ENCODE measurements around the gene NELFB.
A peak's percentile ranks its signal among the peaks of the same experiment; 100 is the strongest.

The NELFB gene

GRCh38 chr9:137227853-137228505 is 27.1 kb upstream of the NELFB start:
- DNase-seq (ENCODE audit: insufficient read length, low spot score) (no peak), FAIRE-seq (no peak)
- no peak for TF ChIP-seq POLR2A (IDR thresholded peaks at IDR 0.05; ENCODE audit: low read depth, low read length)

DNA sequence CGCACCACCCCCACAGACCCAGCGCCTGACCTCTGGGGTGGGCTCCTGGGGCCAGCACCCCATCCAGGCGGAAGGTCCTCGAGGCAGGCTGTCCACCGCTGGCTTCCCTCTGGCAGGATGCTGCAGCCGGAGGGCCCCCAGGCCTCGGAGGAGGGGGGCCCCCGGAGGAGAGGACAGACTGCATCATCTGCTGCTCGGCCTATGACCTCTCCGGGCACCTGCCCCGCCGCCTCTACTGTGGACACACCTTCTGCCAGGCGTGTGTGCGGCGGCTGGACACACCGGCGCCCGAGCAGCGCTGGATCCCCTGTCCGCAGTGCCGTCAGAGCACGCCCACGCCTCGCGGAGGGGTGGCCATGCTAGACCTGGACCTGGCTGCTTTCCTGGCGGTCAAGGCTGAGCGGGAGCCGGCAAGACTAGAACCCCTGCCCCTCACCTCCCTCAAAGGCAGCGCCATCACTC is 26.6 kb upstream of the NELFB start:
- no peak for DNase-seq (ENCODE audit: insufficient read length, low spot score)
- no peak for FAIRE-seq
- TF ChIP-seq POLR2A (IDR thresholded peaks at IDR 0.05; ENCODE audit: low read depth, low read length): no peak

- TF ChIP-seq POLR2A (IDR thresholded peaks at IDR 0.05; ENCODE audit: low read depth, low read length): 0 out of 2 replicates have a peak, but pooled peaks have one; percentile 15
- FAIRE-seq (no peak), DNase-seq (ENCODE audit: insufficient read length, low spot score) (no peak)
Measured at GRCh38 chr9:137228968-137229896, 25.9 kb upstream of the NELFB start.

DNA sequence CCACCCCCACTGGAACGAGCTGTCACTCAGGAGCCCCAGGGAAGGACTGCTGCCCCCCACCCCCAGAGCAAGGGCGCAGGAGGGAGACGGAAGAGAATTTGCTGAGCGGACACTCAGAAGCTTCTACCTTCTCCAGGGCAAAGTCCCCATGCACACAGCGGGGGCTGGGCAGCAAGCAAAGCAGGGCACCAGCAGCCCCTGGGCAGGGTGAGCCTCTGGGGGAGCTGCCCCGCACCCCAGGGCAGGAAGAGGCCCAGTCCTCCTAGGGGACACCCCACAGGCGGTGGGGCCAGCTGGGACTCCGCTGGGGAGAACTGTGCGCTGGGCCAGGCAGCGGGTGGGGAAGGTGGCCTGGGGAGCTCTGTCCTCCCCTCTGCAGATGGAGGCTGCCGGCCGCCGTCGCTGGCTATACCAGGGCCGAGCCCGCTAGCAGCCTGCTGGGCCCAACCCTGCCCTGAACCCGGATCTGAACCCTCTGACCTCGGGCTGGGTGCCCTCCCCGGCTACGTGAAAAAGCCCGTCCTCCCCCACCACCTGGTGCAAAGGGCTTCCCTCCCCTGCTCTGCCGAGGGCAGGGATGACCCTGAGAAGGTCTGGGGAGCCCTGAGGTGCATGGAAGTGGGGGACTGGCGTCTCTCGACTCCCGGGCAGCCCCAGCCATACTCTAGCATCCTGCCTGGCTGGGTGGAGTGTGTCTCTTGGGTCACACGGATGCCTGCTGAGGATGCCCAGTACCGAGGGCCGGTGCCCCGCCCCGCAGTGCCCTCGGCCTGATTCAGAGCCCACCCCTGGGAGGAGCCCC is 25.0 kb upstream of the NELFB start:
- no peak for TF ChIP-seq POLR2A (IDR thresholded peaks at IDR 0.05; ENCODE audit: low read depth, low read length)
- DNase-seq (ENCODE audit: insufficient read length, low spot score) (peak; percentile 69), FAIRE-seq (no peak)

- no peak for FAIRE-seq
- DNase-seq (ENCODE audit: insufficient read length, low spot score): no peak
- TF ChIP-seq POLR2A (IDR thresholded peaks at IDR 0.05; ENCODE audit: low read depth, low read length): no peak
Measured at GRCh38 chr9:137230705-137231371, 24.3 kb upstream of the NELFB start, which contains the start of gene SLC34A3. Gene SLC34A3 (plus strand): TSS chr9:137230901. CDS start chr9:137231703, 802 bp downstream.

GRCh38 chr9:137231372-137232039 is 23.6 kb upstream of the NELFB start:
- no peak for TF ChIP-seq POLR2A (IDR thresholded peaks at IDR 0.05; ENCODE audit: low read depth, low read length)
- FAIRE-seq (no peak), DNase-seq (ENCODE audit: insufficient read length, low spot score) (no peak)

- TF ChIP-seq POLR2A (IDR thresholded peaks at IDR 0.05; ENCODE audit: low read depth, low read length): no peak
- no peak for FAIRE-seq
- no peak for DNase-seq (ENCODE audit: insufficient read length, low spot score)
Measured at GRCh38 chr9:137232101-137232500, 23.0 kb upstream of the NELFB start.

DNA sequence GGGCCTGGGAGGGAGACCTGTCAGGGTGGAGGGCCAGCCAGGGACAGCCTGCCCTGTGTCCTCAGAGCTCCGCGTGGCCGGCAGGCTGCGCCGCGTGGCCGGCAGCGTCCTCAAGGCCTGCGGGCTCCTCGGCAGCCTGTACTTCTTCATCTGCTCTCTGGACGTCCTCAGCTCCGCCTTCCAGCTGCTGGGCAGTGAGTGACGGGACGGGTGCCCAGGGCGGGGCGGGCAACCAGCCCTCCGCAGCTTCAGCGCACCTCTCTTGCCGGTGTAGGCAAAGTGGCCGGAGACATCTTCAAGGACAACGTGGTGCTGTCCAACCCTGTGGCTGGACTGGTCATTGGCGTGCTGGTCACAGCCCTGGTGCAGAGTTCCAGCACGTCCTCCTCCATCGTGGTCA is 22.6 kb upstream of the NELFB start:
- no peak for TF ChIP-seq POLR2A (IDR thresholded peaks at IDR 0.05; ENCODE audit: low read depth, low read length)
- FAIRE-seq: no peak
- no peak for DNase-seq (ENCODE audit: insufficient read length, low spot score)

DNA sequence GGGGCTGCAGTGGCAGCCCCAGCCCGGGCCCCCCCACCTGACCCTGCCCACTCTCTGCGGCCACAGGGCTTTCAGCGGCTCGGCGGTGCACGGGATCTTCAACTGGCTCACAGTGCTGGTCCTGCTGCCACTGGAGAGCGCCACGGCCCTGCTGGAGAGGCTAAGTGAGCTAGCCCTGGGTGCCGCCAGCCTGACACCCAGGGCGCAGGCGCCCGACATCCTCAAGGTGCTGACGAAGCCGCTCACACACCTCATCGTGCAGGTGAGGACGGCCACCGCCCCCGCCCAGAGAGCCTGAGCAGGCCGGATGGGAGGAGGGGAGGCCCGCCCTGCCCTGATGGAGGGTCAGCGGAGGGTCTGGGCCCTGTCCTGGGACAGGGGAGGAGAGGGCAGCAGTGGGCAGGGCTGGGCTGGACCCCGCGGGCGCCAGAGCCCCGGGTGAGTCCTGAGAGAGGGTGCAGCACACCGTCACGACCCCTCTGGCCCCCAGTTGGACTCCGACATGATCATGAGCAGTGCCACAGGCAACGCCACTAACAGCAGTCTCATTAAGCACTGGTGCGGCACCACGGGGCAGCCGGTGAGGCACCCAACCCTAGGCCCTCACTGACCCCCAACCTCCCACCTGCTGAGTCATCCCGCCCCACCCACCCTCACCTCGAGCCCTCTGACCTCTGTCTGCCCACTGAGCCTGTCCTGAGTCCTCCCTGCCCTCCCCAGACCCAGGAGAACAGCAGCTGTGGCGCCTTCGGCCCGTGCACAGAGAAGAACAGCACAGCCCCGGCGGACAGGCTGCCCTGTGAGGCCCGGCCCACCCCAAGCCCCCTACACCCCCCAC is 21.8 kb upstream of the NELFB start:
- TF ChIP-seq POLR2A (IDR thresholded peaks at IDR 0.05; ENCODE audit: low read depth, low read length): no peak
- FAIRE-seq: no peak
- DNase-seq (ENCODE audit: insufficient read length, low spot score): no peak

DNA sequence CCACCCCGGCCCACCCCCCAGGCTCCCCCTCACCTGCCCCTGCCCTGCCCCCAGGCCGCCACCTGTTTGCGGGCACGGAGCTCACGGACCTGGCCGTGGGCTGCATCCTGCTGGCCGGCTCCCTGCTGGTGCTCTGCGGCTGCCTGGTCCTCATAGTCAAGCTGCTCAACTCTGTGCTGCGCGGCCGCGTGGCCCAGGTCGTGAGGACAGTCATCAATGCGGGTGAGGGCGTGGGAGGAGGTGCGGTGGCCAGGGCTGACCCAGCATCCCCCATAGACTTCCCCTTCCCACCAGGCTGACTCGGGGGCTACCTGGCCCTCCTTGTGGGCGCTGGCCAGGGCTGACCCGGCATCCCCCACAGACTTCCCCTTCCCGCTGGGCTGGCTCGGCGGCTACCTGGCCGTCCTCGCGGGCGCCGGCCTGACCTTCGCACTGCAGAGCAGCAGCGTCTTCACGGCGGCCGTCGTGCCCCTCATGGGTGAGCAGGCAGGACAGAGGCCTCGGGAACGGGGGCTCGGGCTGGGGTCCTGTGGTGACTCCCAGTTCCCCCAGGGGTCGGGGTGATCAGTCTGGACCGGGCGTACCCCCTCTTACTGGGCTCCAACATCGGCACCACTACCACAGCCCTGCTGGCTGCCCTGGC is 21.0 kb upstream of the NELFB start:
- no peak for TF ChIP-seq POLR2A (IDR thresholded peaks at IDR 0.05; ENCODE audit: low read depth, low read length)
- FAIRE-seq (no peak), DNase-seq (ENCODE audit: insufficient read length, low spot score) (no peak)

GRCh38 chr9:137234758-137235423 is 20.2 kb upstream of the NELFB start:
- no peak for TF ChIP-seq POLR2A (IDR thresholded peaks at IDR 0.05; ENCODE audit: low read depth, low read length)
- no peak for FAIRE-seq

More at GRCh38 chr9:137234758-137235423, 20.2 kb upstream of the NELFB start:
- no peak for DNase-seq (ENCODE audit: insufficient read length, low spot score)

All from H54 (cell line).